ENCODE results near the gene RPL22. TPM values are rescaled to one million over a fixed set of nuclear protein-coding genes. Genes with fewer than 3 reads are reported as not detected.

Gene RPL22
- total RNA-seq, 1 donor from 2014 or later, result 463 TPM

GRCh38 chr1:6180268-6180706, 19.1 kb downstream of the RPL22 start, which contains the start of gene CHD5:
Gene CHD5, minus strand, starts transcription at chr1:6180321. Its CDS starts 298 bp downstream, at chr1:6180023.
- H3K4me3 Mint-ChIP-seq, result peak within 1 kb of the TSS; percentile 41
- no peak within 1 kb of the TSS for H3K27ac Mint-ChIP-seq
- peaks cover 15% of the 10 kb centered on the region for H3K36me3 Mint-ChIP-seq (ENCODE audit: low read depth)
- intact Hi-C loops (cut with micrococcal nuclease), result loop anchor here (10.0 kb wide), 1 partner anchor 75 kb away; no protein-coding TSS in a partner anchor
- no peaks in the 10 kb centered on the region for H3K9me3 Mint-ChIP-seq
- peaks cover 42% of the 10 kb centered on the region for H3K27me3 Mint-ChIP-seq
- peaks cover 10% of the 10 kb centered on the region for H3K4me1 Mint-ChIP-seq
- DNase-seq, result no peak

GRCh38 chr1:6179564-6180175, 19.7 kb downstream of the RPL22 start:
- H3K27ac Mint-ChIP-seq, result no peak overlapping the region
- peaks cover 42% of the 10 kb centered on the region for H3K27me3 Mint-ChIP-seq
- no peaks in the 10 kb centered on the region for H3K9me3 Mint-ChIP-seq
- no peak overlapping the region for H3K4me3 Mint-ChIP-seq
- H3K36me3 Mint-ChIP-seq (ENCODE audit: low read depth), result peaks cover 10% of the 10 kb centered on the region
- no peak for DNase-seq
- peaks cover 10% of the 10 kb centered on the region for H3K4me1 Mint-ChIP-seq
- intact Hi-C loops (cut with micrococcal nuclease), result loop anchor here (10.0 kb wide), 1 partner anchor 75 kb away; no protein-coding TSS in a partner anchor

- H3K9me3 Mint-ChIP-seq, result no peaks in the 10 kb centered on the region
- H3K27ac Mint-ChIP-seq, result no peak overlapping the region
- H3K4me1 Mint-ChIP-seq, result peaks cover 10% of the 10 kb centered on the region
- no peak for DNase-seq
- peak overlapping the region; percentile 18 for H3K4me3 Mint-ChIP-seq
- intact Hi-C loops (cut with micrococcal nuclease), result no loop called here
- H3K36me3 Mint-ChIP-seq (ENCODE audit: low read depth), result peaks cover 4% of the 10 kb centered on the region
- H3K27me3 Mint-ChIP-seq, result peaks cover 42% of the 10 kb centered on the region
Measured at GRCh38 chr1:6178751-6179563, 20.4 kb downstream of the RPL22 start.

DNA sequence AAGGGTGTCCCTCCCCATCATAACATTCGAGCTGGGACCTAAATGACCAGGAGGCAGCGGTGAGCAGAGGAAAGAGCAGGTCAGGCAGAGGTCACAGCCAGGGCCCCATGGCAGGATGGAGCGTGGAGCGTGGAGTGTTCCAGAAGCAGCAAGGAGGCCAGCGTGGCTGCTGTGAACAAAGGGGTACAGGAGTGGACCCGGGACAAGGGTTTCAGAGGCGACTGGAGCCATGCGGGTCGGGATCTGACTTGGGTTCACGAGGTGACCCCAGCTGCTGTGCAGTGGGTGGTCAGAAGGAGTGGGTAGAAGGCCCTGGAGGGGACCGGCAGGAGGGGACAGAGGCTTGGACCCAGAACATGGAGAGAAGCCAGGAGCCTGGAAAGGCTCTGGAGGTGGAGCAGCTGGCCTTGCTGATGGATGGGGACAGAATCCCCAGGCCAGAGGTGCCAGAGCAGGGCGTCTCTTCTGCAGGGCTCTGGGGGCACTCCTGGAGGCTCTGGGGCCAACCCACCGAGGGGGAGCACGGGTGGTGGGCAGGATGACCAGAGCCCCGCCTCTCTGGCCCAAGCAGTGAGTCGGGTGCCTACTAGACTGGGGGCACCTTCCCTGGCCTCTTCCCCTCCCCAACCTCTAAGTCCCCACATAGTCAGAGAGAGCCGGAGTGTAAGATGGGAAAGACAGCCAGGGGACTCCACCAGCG, 21.6 kb downstream of the RPL22 start:
- H3K27me3 Mint-ChIP-seq, result peaks cover 41% of the 10 kb centered on the region
- DNase-seq, result no peak

DNA sequence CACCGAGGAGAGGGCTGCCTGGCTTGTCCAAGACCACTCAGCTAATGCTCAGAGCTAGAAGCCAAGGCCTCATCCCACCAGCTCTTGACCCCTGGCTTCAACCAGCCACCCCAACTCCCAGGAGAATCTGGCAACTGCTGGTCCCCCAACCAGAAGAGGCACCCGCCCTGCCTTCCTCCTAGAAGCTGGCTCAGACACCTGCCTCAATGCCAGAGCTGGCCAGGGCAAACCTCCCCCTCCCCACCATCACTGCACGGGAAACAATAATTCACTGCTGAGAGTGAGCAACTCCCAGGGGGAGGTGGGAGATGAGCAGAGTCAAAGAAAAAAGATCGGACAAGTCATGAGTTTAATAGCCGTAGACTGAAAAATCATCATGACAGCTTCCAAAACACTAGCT, 22.6 kb downstream of the RPL22 start:
- intact Hi-C loops (cut with micrococcal nuclease), result no loop called here
- H3K27me3 Mint-ChIP-seq, result peaks cover 36% of the 10 kb centered on the region
- H3K9me3 Mint-ChIP-seq, result no peaks in the 10 kb centered on the region
- H3K4me3 Mint-ChIP-seq, result no peak overlapping the region
- no peak for DNase-seq
- no peak overlapping the region for H3K27ac Mint-ChIP-seq
- peaks cover 8% of the 10 kb centered on the region for H3K4me1 Mint-ChIP-seq
- H3K36me3 Mint-ChIP-seq (ENCODE audit: low read depth), result peaks cover 3% of the 10 kb centered on the region

More for the DNA sequence above, 21.6 kb downstream of the RPL22 start:
- Mint-ChIP-seq H3K4me1 (peaks cover 9% of the 10 kb centered on the region), H3K9me3 (no peaks in the 10 kb centered on the region), H3K36me3 (ENCODE audit: low read depth) (peaks cover 4% of the 10 kb centered on the region), H3K27ac (no peak overlapping the region), H3K4me3 (no peak overlapping the region)
- intact Hi-C loops (cut with micrococcal nuclease), result no loop called here

DNA sequence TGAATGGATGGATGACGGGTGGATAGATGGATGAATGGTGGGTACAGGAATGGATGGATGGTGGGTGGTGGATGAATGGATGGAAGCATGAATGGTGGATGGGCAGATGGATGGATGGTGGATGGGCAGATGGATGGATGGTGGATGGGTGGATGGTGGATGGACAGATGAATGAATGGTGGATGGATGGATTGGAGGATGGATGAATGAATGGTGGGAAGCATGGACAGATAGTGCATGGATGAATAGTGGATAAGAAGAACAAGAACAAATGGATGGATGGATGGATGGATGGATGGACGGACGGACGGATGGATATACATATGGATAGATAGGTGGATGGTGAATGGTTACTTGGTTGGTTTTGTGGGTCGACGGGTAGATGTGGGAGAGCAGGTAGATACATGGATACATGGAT, 24.0 kb downstream of the RPL22 start:
- H3K4me1 Mint-ChIP-seq, result no peaks in the 10 kb centered on the region
- no peaks in the 10 kb centered on the region for H3K9me3 Mint-ChIP-seq
- no peak for DNase-seq
- H3K36me3 Mint-ChIP-seq (ENCODE audit: low read depth), result no peaks in the 10 kb centered on the region
- H3K27me3 Mint-ChIP-seq, result peaks cover 23% of the 10 kb centered on the region
- no peak overlapping the region for H3K27ac Mint-ChIP-seq
- H3K4me3 Mint-ChIP-seq, result no peak overlapping the region
- intact Hi-C loops (cut with micrococcal nuclease), result no loop called here

GRCh38 chr1:6174621-6175410, 24.6 kb downstream of the RPL22 start:
- Mint-ChIP-seq H3K4me1 (no peaks in the 10 kb centered on the region), H3K9me3 (no peaks in the 10 kb centered on the region), H3K27me3 (peaks cover 23% of the 10 kb centered on the region), H3K27ac (no peak overlapping the region), H3K36me3 (ENCODE audit: low read depth) (no peaks in the 10 kb centered on the region), H3K4me3 (no peak overlapping the region)
- intact Hi-C loops (cut with micrococcal nuclease), result no loop called here
- no peak for DNase-seq

GRCh38 chr1:6172549-6172948, 26.8 kb downstream of the RPL22 start:
- Mint-ChIP-seq H3K36me3 (ENCODE audit: low read depth) (no peaks in the 10 kb centered on the region), H3K4me3 (no peak overlapping the region), H3K27ac (no peak overlapping the region), H3K27me3 (peaks cover 11% of the 10 kb centered on the region), H3K9me3 (no peaks in the 10 kb centered on the region), H3K4me1 (no peaks in the 10 kb centered on the region)
- DNase-seq, result no peak
- intact Hi-C loops (cut with micrococcal nuclease), result no loop called here

- H3K27me3 Mint-ChIP-seq, result peaks cover 4% of the 10 kb centered on the region
- intact Hi-C loops (cut with micrococcal nuclease), result no loop called here
- H3K4me1 Mint-ChIP-seq, result no peaks in the 10 kb centered on the region
- H3K9me3 Mint-ChIP-seq, result no peaks in the 10 kb centered on the region
- DNase-seq, result no peak
- H3K36me3 Mint-ChIP-seq (ENCODE audit: low read depth), result no peaks in the 10 kb centered on the region
- no peak overlapping the region for H3K4me3 Mint-ChIP-seq
- H3K27ac Mint-ChIP-seq, result no peak overlapping the region
Measured at GRCh38 chr1:6171548-6172124, 27.8 kb downstream of the RPL22 start.

GRCh38 chr1:6170742-6171201, 28.6 kb downstream of the RPL22 start:
- intact Hi-C loops (cut with micrococcal nuclease), result no loop called here

DNA sequence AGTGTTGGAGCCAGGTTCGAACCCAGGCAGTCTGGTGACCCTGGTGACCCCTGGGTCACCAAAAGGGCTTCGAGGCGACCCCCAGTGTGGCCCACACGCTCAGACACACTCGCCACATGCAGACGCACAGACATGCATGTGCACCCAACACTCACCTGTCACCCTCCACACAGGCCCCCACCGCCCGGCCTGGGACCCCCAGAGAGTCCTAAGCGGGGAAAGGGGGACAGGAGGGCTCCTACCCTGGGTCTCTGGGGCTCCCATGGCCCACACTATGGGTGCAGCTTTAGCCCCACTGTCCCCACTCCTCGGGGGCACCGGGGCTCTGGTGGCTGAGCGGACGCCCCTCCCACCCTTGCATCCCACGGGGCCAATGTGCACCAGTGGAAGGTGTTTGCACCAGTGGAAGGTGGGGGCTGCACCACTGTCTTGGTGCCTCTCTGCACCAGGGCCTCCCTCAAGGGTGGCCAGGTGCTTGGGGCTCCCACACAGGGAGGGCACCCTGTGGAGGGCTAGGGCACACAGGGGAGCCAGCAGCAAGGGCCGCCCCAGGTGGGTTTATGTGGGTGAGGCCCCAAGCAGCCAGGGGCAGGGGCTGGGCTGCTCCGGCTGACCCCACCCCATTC, 29.2 kb downstream of the RPL22 start:
- Mint-ChIP-seq H3K36me3 (ENCODE audit: low read depth) (no peaks in the 10 kb centered on the region), H3K27ac (no peak overlapping the region), H3K4me1 (no peaks in the 10 kb centered on the region), H3K9me3 (no peaks in the 10 kb centered on the region), H3K4me3 (no peak overlapping the region), H3K27me3 (peaks cover 2% of the 10 kb centered on the region)
- intact Hi-C loops (cut with micrococcal nuclease), result no loop called here
- DNase-seq, result no peak

More at GRCh38 chr1:6170742-6171201, 28.6 kb downstream of the RPL22 start:
- Mint-ChIP-seq H3K27me3 (peaks cover 2% of the 10 kb centered on the region), H3K27ac (no peak overlapping the region), H3K36me3 (ENCODE audit: low read depth) (no peaks in the 10 kb centered on the region), H3K9me3 (no peaks in the 10 kb centered on the region), H3K4me1 (no peaks in the 10 kb centered on the region), H3K4me3 (no peak overlapping the region)
- no peak for DNase-seq

DNA sequence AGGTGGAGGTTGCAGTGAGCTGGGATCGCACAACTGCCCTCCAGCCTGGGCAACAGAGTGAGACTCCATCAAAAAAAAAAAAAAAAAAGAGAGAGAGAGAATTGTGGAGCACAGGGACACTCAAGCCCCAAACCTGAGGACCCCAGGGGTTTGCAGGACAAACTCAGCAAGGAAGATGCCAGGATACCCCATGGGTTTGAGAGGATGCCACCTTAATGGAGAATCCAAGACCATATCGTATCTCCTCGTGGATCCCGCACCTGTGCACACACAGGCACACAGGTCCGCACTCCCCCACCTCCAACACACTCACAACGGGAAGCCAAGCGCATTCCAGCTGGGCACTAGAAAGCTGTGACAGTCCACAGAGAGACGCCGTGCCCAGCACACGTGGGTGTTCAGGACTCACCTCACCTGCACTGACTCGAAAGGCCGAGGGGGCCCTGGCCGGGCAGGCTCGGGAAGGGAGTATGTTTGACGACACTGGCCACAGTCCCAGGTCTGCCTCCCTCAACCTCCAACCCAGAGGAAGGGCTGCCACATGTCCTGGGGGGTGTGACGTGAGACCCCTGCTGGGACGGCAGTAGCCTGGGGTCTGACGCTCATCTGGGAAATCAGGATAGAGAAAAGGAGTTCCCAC, 30.3 kb downstream of the RPL22 start:
- intact Hi-C loops (cut with micrococcal nuclease), result no loop called here
- Mint-ChIP-seq H3K27me3 (peaks cover 2% of the 10 kb centered on the region), H3K36me3 (ENCODE audit: low read depth) (no peaks in the 10 kb centered on the region), H3K4me3 (no peak overlapping the region), H3K9me3 (no peaks in the 10 kb centered on the region), H3K4me1 (no peaks in the 10 kb centered on the region), H3K27ac (no peak overlapping the region)
- no peak for DNase-seq
